Middle frontal gyrus (tissue), 1 donor: ENCODE results near the gene PFDN5.
"Not testable (repeated sequence)": the region's sequence is repeated elsewhere in the genome, so short reads cannot be mapped to it uniquely, and the experiment has no call there.

ENCODE experiments used
- DNase-seq: peaks from one replicate; pipeline ENCODE4 v3.0.0-alpha.2; 2015; ENCODE audit warnings: low spot score; ENCODE audit errors: extremely low spot score

Gene PFDN5

DNA sequence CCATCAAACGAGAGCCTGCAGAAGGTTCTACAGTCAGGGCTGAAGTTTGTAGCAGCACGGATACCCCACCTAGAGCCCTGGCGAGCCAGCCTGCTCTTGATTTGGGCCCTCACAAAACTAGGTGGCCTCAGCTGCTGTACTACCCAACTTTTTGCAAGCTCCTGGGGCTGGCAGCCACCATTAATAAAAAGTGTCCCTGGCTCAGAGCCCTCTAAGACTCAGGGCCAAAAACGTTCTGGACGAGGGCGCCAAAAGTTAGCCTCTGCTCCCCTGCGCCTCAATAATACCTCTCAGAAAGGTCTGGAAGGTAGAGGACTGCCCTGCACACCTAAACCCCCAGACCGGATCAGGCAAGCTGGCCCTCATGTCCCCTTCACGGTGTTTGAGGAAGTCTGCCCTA, 8.9 kb upstream of the PFDN5 start:
- no peak for DNase-seq

DNA sequence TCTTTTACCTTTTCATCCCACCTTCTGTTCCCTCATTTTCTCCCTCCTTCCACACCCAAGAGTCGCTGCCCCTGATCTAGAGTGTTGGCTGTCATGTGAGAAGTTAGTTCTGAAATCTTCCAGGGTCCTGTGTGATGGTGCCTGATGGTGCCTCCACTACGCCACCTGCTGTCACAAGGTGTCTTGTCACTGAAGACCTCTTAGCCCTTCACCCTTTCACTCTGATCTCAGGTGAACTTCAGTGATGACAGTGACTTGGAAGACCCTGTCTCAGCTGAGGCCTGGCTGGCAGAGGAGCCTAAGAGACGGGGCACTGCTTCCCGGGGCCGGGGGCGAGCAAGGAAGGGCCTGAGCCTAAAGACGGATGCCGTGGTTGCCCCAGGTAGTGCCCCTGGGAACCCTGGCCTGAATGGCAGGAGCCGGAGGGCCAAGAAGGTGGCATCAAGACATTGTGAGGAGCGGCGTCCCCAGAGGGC, 7.6 kb upstream of the PFDN5 start:
- DNase-seq = no peak

GRCh38 chr12:53288322-53288721, 7.0 kb upstream of the PFDN5 start:
- no peak for DNase-seq

DNA sequence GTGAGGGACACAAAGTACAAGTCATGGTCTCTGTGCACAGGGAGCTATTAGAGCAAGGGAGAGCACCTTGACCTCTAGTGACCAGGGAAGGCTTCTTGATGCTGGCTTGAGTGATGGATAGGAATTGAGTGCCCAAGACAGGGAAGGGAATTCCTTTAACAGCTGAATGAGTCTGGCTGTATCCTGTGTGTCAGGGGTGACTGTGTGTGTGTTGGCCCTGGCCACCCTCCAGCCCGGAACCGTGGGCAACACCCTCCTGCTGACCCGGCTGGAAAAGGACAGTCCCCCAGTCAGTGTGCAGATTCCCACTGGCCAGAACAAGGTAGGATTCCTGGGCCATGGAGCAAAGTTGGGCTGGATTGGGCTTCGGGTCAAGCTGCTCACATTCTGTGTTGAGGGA, 5.5 kb upstream of the PFDN5 start:
- no peak for DNase-seq

DNA sequence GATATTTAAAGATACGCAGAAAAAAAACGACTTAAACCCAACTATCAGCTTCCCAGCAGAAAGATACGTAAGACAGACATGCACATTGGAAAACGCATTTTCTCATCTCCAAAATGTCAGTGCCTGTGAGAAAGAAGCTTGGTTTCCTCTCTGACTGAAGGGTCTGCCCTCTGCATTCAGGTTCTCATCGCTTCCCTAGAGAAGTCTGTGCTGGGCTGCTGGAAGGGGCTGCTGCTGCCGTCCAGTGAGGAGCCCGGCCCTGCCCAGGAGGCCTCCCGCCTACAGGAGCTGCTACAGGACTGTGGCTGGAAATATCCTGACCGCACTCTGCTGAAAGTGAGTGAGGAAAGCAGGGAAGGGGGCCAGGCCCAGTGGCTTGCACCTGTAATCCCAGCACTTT, 4.7 kb upstream of the PFDN5 start:
- DNase-seq = no peak

GRCh38 chr12:53292426-53292825, 2.9 kb upstream of the PFDN5 start:
- no peak for DNase-seq

GRCh38 chr12:53295891-53296219, 513 bp downstream of the PFDN5 start:
- no peak for DNase-seq

GRCh38 chr12:53297106-53297505, 1.8 kb downstream of the PFDN5 start:
- not testable (repeated sequence) for DNase-seq

- DNase-seq = no peak
These were observed 2.8 kb downstream of the PFDN5 start for GRCh38 chr12:53298164-53298563.

GRCh38 chr12:53299101-53299453, 3.7 kb downstream of the PFDN5 start:
- DNase-seq = no peak

GRCh38 chr12:53299454-53300180, 4.3 kb downstream of the PFDN5 start, which contains the start of gene MYG1:
TSS of gene MYG1 (plus strand) at chr12:53299695. CDS start at chr12:53299738, 43 bp downstream.
- peak; percentile 82 for DNase-seq

- DNase-seq = no peak
These were observed 4.8 kb downstream of the PFDN5 start for GRCh38 chr12:53300187-53300586.

DNA sequence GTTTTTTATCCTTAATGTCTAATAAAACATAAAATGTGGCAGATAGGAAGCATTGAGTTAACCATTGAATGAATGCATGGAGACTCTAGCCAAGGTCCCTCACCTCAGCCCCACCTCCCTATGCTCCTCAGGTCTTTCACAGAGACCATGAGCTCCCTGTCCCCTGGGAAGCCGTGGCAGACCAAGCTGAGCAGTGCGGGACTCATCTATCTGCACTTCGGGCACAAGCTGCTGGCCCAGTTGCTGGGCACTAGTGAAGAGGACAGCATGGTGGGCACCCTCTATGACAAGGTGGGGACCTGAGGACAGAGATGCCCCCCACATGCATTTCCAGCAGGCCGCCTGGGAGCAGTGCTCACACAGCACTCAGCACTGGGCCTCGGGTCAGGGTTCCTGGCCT, 7.6 kb downstream of the PFDN5 start:
- no peak for DNase-seq

- DNase-seq = no peak
These were observed 11.5 kb downstream of the PFDN5 start for GRCh38 chr12:53306826-53307225.

- no peak for DNase-seq
These were observed 12.9 kb downstream of the PFDN5 start for GRCh38 chr12:53308276-53308675.

GRCh38 chr12:53313996-53314395, 18.7 kb downstream of the PFDN5 start:
- no peak for DNase-seq

DNA sequence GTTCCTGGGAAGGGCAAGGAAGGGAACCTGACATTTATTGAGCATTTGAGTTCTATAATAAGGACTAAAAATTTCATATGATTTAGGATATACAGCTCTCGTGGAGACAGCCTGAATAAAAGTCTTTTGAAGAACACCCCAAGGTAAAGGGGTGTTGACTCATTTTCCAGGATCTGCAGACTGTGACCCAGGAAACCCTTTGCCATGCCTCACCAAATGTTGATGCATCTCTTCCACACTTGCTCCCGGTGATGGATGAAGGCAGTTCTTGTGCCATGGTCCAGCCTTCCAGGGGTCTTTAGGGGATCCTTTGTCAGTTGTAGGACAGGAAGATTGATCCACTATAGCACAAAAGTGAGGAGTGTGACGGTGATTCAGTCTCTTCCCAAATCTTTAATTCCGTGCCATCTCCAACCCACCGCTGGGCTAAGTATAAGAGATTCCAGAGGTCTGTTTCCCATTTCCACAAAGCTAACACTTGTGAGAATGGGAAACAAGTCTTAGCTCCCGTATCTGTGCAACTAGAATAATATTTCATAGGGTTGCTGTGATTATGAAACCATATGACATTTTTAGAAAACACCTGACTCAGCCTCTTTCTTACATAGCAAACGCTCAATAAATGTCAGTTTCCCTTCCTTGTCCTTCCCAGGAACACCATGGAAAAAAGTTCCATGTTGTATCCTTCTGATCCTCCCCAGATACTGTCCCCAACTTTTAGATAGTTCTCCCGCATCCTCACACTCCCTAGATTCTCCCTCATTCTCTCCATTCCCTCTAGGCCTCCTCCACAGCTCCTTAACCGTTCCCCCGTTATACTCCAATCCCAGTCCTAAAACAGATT, 25.2 kb downstream of the PFDN5 start:
- DNase-seq = no peak

DNA sequence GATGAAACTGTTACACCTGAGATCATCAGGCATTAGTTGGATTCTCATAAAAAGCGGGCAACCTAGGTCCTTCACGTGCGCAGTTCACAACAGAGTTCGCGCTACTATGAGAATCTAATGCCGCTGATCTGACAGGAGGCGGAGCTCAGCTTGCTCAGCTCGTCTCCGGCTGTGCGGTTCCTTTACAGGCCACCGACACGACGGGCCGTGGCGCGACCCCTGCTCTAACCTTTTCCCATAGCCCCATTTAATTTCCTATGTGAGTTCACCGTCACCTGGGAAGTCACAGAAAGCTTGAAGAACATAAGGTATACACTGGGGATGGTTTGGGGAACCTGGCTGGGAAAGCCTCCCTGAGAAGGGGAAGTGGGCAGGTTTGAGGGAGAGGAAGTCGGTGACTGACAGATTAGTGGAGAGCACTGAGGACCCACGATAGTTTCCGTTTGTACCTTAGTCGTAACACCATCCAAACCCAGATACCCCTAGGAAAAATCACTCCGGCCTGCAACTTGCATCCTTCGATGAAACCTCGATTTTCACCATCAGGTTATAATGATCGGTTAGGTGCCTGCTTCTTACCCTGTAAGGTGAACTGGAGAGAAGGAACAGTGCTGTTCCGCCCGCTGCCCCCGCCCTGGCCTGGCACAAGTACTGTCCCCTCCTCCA, 28.9 kb downstream of the PFDN5 start:
- DNase-seq = no peak

GRCh38 chr12:53324779-53325510, 29.6 kb downstream of the PFDN5 start:
- peak; percentile 80 for DNase-seq

DNA sequence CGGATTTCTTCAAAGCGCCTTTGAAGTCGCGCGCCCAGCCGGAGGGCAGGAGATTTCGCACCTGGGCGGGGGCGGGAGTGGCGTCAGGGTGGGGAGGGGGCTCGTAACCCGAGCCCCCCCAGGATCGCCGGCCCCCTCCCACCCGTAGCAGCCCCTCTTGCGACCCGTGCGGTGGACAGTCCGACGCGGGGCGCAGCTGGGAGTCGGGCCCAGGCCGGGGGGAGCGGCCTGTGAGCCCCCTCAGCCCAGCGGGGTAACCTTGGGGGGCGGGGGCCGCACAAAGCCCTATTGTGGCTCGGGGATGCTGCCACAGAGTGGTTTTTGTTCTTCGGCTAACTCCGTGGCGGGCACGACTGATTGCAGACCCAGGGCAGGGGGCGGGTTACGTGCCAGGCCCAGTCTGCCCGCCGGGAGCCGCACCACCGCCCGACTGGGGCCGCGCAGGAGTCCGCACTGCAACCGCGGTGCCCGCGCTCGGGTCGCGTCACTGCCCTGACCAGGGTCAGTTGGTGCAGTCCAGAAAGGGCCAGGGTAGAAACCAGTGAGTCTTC, 30.2 kb downstream of the PFDN5 start:
- DNase-seq = peak; percentile 69
